ENCODE data around the gene RNF126. TPM values are rescaled to one million over a fixed set of nuclear protein-coding genes. Genes with fewer than 3 reads are reported as not detected.
A peak's percentile ranks its signal among the peaks of the same experiment; 100 is the strongest.

The RNF126 gene
- 2.7 and 2.9 TPM in 2 replicates for polyA plus RNA-seq (2011; rRNA removed)
- polyA minus RNA-seq (2011; rRNA and poly(A)+ RNA removed) = 2.7 and 4.4 TPM in 2 replicates

GRCh38 chr19:662962-663681, at the start of gene RNF126:
Gene RNF126 (minus strand): TSS chr19:663214. CDS start chr19:663121, 93 bp downstream.
- CTCF ChIA-PET = interaction anchor here (0.6 to 1.9 kb wide), 13 partner anchors 12 to 193 kb away, joined by 3 to 20 read pairs (median 4); no protein-coding TSS in a partner anchor
- DNase-seq (ENCODE audit: low read depth) = no peak
- TF ChIP-seq CTCF (IDR thresholded peaks at IDR 0.05; ENCODE audit: insufficient read depth, low read depth, low read length) = no peak
- H3K36me3 ChIP-seq (ENCODE audit: control insufficient read depth, insufficient read depth, low read length) = no peaks in the 10 kb centered on the region; the same call in 1 of the 2 replicates
- no peaks in the 10 kb centered on the region for H3K27me3 ChIP-seq (ENCODE audit: control insufficient read depth, insufficient read depth, low read length)
- POLR2A ChIA-PET = interaction anchor here (0.7 kb wide), 1 partner anchor 18 kb away, joined by 4 read pairs; no protein-coding TSS in a partner anchor
- H3K4me3 ChIP-seq (ENCODE audit: low read depth, low read length) = peak within 1 kb of the TSS; percentile 95

- Histone ChIP-seq H3K4me3 (ENCODE audit: low read depth, low read length) (no peak overlapping the region), H3K36me3 (ENCODE audit: control insufficient read depth, insufficient read depth, low read length) (no peaks in the 10 kb centered on the region), H3K27me3 (ENCODE audit: control insufficient read depth, insufficient read depth, low read length) (peaks cover 12% of the 10 kb centered on the region)
- no peak for TF ChIP-seq CTCF (IDR thresholded peaks at IDR 0.05; ENCODE audit: insufficient read depth, low read depth, low read length)
- no peak for DNase-seq (ENCODE audit: low read depth)
- CTCF ChIA-PET = interaction anchor here (1.0 kb wide), 1 partner anchor 29 kb away, joined by 3 read pairs; no protein-coding TSS in a partner anchor
- POLR2A ChIA-PET = no interaction called here
These were observed 48.2 kb upstream of the RNF126 start for GRCh38 chr19:711254-711653.

- no peak for TF ChIP-seq CTCF (IDR thresholded peaks at IDR 0.05; ENCODE audit: insufficient read depth, low read depth, low read length)
- no peak for DNase-seq (ENCODE audit: low read depth)
- H3K4me3 ChIP-seq (ENCODE audit: low read depth, low read length) = no peak overlapping the region
- POLR2A ChIA-PET = no interaction called here
- H3K36me3 ChIP-seq (ENCODE audit: control insufficient read depth, insufficient read depth, low read length) = no peaks in the 10 kb centered on the region
- H3K27me3 ChIP-seq (ENCODE audit: control insufficient read depth, insufficient read depth, low read length) = peaks cover 12% of the 10 kb centered on the region
- CTCF ChIA-PET = interaction anchor here (0.6 to 1.0 kb wide), 2 partner anchors 23 to 29 kb away, joined by 3 read pairs; no protein-coding TSS in a partner anchor
These were observed 47.8 kb upstream of the RNF126 start for GRCh38 chr19:710767-711166.

GRCh38 chr19:709965-710571, 47.1 kb upstream of the RNF126 start:
- TF ChIP-seq CTCF (IDR thresholded peaks at IDR 0.05; ENCODE audit: insufficient read depth, low read depth, low read length) = no peak

More at GRCh38 chr19:709965-710571, 47.1 kb upstream of the RNF126 start:
- ChIA-PET CTCF (interaction anchor here (0.6 to 1.8 kb wide), 4 partner anchors 10 to 30 kb away, joined by 3 to 4 read pairs (median 3); no protein-coding TSS in a partner anchor), POLR2A (no interaction called here)
- Histone ChIP-seq H3K36me3 (ENCODE audit: control insufficient read depth, insufficient read depth, low read length) (no peaks in the 10 kb centered on the region), H3K27me3 (ENCODE audit: control insufficient read depth, insufficient read depth, low read length) (peaks cover 12% of the 10 kb centered on the region), H3K4me3 (ENCODE audit: low read depth, low read length) (peak overlapping the region; percentile 43)
- DNase-seq (ENCODE audit: low read depth) = no peak

Data from BJ (cell line).